ENCODE measurements around the gene ODF2L.

Gene ODF2L

DNA sequence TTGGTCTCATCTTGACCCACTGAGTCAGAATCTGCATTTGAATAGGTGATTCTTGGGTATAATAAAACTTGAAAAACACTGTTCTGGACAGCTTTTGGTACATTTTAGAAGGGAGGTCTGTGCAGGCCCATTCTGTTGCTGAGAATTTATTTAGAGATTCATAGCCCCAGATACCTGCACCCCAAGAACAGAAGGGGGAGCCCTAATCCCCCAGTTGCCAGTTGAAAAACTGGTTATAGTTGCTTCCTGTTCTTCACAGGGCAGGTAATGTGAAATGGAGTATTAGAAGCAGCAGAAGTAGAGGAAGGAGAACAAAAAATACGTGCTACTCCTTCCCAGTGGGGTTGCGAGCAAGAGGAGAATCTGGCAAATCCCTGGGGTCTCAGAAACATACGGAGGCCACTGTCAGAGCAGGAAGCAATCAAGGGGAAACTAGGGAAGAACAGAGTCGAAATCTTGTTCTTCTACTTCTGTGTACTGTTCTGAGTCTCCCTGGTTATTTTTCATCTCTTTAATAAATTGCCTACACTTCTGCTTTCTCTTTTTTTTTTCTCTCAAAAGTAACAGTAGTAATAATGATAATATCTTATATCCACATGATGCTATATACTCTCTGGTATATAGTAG lies 23.3 kb upstream of the ODF2L start:
- TF ChIP-seq, protein P1, sequence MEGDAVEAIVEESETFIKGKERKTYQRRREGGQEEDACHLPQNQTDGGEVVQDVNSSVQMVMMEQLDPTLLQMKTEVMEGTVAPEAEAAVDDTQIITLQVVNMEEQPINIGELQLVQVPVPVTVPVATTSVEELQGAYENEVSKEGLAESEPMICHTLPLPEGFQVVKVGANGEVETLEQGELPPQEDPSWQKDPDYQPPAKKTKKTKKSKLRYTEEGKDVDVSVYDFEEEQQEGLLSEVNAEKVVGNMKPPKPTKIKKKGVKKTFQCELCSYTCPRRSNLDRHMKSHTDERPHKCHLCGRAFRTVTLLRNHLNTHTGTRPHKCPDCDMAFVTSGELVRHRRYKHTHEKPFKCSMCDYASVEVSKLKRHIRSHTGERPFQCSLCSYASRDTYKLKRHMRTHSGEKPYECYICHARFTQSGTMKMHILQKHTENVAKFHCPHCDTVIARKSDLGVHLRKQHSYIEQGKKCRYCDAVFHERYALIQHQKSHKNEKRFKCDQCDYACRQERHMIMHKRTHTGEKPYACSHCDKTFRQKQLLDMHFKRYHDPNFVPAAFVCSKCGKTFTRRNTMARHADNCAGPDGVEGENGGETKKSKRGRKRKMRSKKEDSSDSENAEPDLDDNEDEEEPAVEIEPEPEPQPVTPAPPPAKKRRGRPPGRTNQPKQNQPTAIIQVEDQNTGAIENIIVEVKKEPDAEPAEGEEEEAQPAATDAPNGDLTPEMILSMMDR (IDR thresholded peaks at IDR 0.05), result no peak
- no peak for TF ChIP-seq ZFX (IDR thresholded peaks at IDR 0.05; ENCODE audit: borderline replicate concordance)
- no peak overlapping the region for H3K27ac ChIP-seq

DNA sequence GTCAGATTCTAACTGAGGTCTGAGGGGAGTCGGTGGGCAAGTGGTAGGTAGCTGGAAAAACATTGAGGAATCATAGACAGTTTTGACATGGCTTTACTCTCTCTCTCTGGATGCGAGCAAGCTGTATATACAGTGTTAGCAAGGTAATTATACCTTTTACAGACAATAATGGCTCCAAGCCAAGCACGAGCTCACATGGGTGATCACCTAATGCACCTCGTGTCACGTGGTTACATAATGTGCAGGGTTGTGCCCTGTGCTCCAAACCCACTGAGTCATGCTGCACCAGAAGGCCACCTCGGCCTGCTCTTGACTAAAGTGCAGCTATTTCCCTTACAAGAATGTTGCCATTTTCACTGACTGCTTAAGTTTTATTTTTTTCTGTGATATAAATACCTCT lies 20.2 kb upstream of the ODF2L start:
- H3K27ac ChIP-seq, result no peak overlapping the region
- TF ChIP-seq ZFX (IDR thresholded peaks at IDR 0.05; ENCODE audit: borderline replicate concordance), result no peak
- TF ChIP-seq, protein P1 (IDR thresholded peaks at IDR 0.05), result no peak

DNA sequence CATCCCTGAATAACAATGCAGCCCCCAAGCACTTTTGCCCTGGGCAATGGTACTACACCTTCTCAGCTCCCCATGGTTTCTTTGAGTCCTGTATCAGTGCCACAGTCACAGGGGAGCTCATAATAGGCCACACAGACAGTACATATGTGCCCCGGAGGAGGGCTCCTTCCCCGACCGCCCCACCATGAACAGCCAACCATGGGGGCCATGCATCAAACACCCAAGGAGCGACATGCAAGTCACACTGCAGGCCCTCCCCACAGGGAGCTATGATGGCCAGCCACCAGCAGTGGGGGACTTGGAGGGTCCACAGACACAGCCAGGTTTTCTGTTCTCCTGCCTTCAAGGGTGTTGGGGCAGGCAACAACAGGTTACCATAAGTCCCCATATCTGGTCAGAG lies 14.8 kb upstream of the ODF2L start:
- TF ChIP-seq ZFX (IDR thresholded peaks at IDR 0.05; ENCODE audit: borderline replicate concordance), result no peak
- TF ChIP-seq, protein P1 (IDR thresholded peaks at IDR 0.05), result no peak

DNA sequence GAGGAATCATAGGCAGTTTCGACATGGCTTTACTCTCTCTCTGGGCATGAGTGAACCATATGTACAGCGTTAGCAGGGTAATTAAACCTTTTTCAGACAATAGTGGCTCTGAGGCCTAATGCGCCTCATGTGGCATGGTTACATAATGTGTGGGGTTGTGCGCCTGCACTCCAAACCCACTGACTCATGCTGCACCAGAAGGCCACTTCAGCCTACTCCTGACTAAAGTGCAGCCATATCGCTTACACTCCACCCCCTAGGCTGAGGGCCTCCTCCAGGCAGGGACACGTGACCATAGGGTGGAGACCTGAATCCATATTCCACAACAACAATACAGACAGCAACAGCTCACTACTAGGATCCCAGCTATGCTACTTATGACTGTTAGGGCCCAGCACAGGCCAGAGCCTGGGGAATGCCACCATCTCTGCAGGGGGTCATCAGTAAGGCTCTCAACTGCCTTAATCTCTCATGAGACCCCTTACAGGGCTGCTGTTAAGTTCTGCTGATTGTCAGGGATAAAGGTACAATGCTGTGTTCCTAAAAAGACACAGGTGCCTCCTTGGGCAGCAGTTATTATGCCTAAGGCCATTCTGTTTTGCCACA lies 13.4 kb upstream of the ODF2L start:
- TF ChIP-seq, protein P1 (IDR thresholded peaks at IDR 0.05), result no peak
- TF ChIP-seq ZFX (IDR thresholded peaks at IDR 0.05; ENCODE audit: borderline replicate concordance), result no peak
- H3K27ac ChIP-seq, result no peak overlapping the region

More for the DNA sequence above, 14.8 kb upstream of the ODF2L start:
- H3K27ac ChIP-seq, result no peak overlapping the region

GRCh38 chr1:86396498-86396890 lies 371 bp upstream of the ODF2L start:
- TF ChIP-seq ZFX (IDR thresholded peaks at IDR 0.05; ENCODE audit: borderline replicate concordance), result no peak
- TF ChIP-seq, protein P1 (IDR thresholded peaks at IDR 0.05), result no peak
- H3K27ac ChIP-seq, result peak overlapping the region; percentile 48

DNA sequence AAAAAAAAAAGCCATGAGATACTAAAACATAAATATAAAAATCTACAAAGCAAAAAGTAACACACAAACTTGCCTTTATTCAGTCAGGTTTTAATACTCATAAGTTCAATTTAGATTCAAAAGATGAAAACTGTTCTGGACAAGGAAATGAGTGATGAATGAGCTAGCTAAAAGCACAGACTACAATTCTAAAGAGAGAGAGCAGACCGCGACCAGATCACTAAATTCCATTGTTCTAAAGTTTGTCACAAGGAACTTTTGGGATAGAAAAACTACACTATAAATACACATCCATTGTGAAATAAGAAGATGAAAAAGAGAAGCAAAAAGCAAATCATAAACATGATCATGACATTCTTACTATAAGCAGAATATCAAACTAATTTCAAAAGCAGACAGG lies 1.7 kb downstream of the ODF2L start:
- TF ChIP-seq, protein P1 (IDR thresholded peaks at IDR 0.05), result no peak
- no peak for TF ChIP-seq ZFX (IDR thresholded peaks at IDR 0.05; ENCODE audit: borderline replicate concordance)

GRCh38 chr1:86389307-86389706 lies 6.8 kb downstream of the ODF2L start:
- no peak overlapping the region for H3K27ac ChIP-seq
- no peak for TF ChIP-seq ZFX (IDR thresholded peaks at IDR 0.05; ENCODE audit: borderline replicate concordance)
- TF ChIP-seq, protein P1 (IDR thresholded peaks at IDR 0.05), result no peak

More for the DNA sequence above, 1.7 kb downstream of the ODF2L start:
- H3K27ac ChIP-seq, result no peak overlapping the region
